GM12872 (cell line): ENCODE data around the gene TMEM161B.

Source experiments
- CTCF ChIP-seq: IDR thresholded peaks from 3 replicates; pipeline ENCODE4 v1.5.1; 2011; ENCODE audit warnings: low read depth, mild to moderate bottlenecking, low read length, moderate library complexity; ENCODE audit not compliant: insufficient read depth

Gene TMEM161B

GRCh38 chr5:88268385-88269184 lies at the start of gene TMEM161B:
TMEM161B (minus strand) TSS chr5:88268845; CDS start chr5:88268723, 122 bp downstream.
- TF ChIP-seq CTCF: no peak

GRCh38 chr5:88304356-88304755 lies 35.7 kb upstream of the TMEM161B start:
- no peak for TF ChIP-seq CTCF

- no peak for TF ChIP-seq CTCF
Observed at GRCh38 chr5:88298425-88298824, 29.8 kb upstream of the TMEM161B start.

GRCh38 chr5:88290801-88291200 lies 22.2 kb upstream of the TMEM161B start:
- no peak for TF ChIP-seq CTCF

GRCh38 chr5:88288528-88289197 lies 20.0 kb upstream of the TMEM161B start:
- no peak for TF ChIP-seq CTCF

GRCh38 chr5:88287846-88288527 lies 19.3 kb upstream of the TMEM161B start:
- TF ChIP-seq CTCF: no peak

GRCh38 chr5:88287302-88287701 lies 18.7 kb upstream of the TMEM161B start:
- TF ChIP-seq CTCF: no peak
